IPS-18a (cell line): ENCODE data around the gene ANK3.

Source experiments
- H3K27ac ChIP-seq: one replicate; pipeline ENCODE4 v1.5.1; 2013; ENCODE audit warnings: low read length
- H3K27me3 ChIP-seq: one replicate; pipeline ENCODE4 v1.6.1; 2013; ENCODE audit warnings: mild to moderate bottlenecking, low read length; ENCODE audit not compliant: control insufficient read depth, insufficient read depth
- H3K36me3 ChIP-seq: one replicate; pipeline ENCODE4 v1.6.1; 2013; ENCODE audit warnings: low read depth, low read length; ENCODE audit not compliant: control insufficient read depth
- H3K4me1 ChIP-seq: one replicate; pipeline ENCODE4 v1.6.1; 2013; ENCODE audit warnings: low read depth, low read length; ENCODE audit not compliant: control insufficient read depth
- H3K4me3 ChIP-seq: one replicate; pipeline ENCODE4 v1.5.1; 2013; ENCODE audit warnings: low read length
- H3K9ac ChIP-seq: one replicate; pipeline ENCODE4 v1.6.1; 2013; ENCODE audit warnings: mild to moderate bottlenecking, low read length, moderate library complexity
- H3K9me3 ChIP-seq: one replicate; pipeline ENCODE4 v1.6.1; 2013; ENCODE audit warnings: low read depth, low read length; ENCODE audit not compliant: control insufficient read depth

The ANK3 gene

GRCh38 chr10:60286559-60286958 is 103.1 kb downstream of the ANK3 start:
- Histone ChIP-seq H3K27ac (no peak overlapping the region), H3K9me3 (no peaks in the 10 kb centered on the region), H3K9ac (no peak overlapping the region), H3K27me3 (no peaks in the 10 kb centered on the region), H3K4me1 (no peaks in the 10 kb centered on the region), H3K36me3 (no peaks in the 10 kb centered on the region), H3K4me3 (no peak overlapping the region)

- Histone ChIP-seq H3K9me3 (no peaks in the 10 kb centered on the region), H3K9ac (no peak overlapping the region), H3K36me3 (no peaks in the 10 kb centered on the region), H3K27ac (no peak overlapping the region), H3K27me3 (no peaks in the 10 kb centered on the region), H3K4me3 (no peak overlapping the region), H3K4me1 (peaks cover 4% of the 10 kb centered on the region)
Observed at GRCh38 chr10:60283397-60283796, 106.3 kb downstream of the ANK3 start.

DNA sequence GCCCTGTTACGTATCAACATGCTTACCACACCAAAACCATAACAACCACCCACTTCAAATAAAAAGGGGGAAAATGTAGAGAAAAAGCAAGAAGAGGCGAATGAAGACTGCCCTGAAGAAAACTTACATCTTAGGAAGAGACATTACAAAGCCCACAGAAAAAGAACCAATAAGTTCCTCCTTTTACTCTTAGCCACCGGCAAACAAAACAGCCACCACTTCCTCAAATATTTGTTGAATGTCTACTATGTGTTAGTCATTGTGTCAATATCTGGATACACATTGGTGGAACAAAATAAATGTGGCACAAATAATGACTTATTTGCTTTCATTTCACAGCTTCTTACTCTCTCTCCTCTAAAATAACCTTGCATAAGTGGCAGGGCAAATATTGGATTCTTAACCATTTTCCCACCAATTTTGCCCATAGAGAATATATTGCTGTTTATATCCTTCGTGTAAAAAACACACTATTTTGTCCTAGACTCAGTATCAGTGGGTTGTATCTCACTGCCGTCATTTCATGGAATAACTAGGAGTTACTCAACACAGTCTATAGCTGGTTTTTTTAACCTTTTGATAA is 106.8 kb downstream of the ANK3 start:
- H3K36me3 ChIP-seq, result no peaks in the 10 kb centered on the region
- no peaks in the 10 kb centered on the region for H3K27me3 ChIP-seq
- H3K4me3 ChIP-seq, result no peak overlapping the region
- no peak overlapping the region for H3K27ac ChIP-seq
- H3K9ac ChIP-seq, result no peak overlapping the region
- H3K4me1 ChIP-seq, result peaks cover 4% of the 10 kb centered on the region
- no peaks in the 10 kb centered on the region for H3K9me3 ChIP-seq

- H3K4me1 ChIP-seq, result peaks cover 4% of the 10 kb centered on the region
- H3K9ac ChIP-seq, result no peak overlapping the region
- no peaks in the 10 kb centered on the region for H3K27me3 ChIP-seq
- no peak overlapping the region for H3K4me3 ChIP-seq
- no peaks in the 10 kb centered on the region for H3K9me3 ChIP-seq
- no peak overlapping the region for H3K27ac ChIP-seq
- no peaks in the 10 kb centered on the region for H3K36me3 ChIP-seq
Observed at GRCh38 chr10:60281792-60282353, 107.8 kb downstream of the ANK3 start.

DNA sequence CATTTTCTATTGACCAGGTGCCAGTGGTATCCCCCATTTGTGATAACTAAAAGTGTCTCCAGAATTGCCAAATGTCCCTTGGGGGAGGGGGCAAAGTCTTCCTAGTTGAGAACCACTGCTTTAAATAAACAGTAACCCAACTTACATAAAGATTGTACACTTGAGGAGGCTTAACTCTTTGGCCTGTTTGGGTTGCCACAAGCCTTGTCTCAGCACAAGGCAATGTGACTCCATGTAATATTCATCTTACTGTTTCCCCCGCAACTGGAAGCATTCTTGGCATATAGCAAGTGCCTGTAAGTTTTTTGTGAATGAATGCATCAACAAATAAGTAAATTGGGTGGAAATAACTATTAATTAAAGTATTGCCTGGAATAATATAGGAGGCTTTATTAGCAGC is 108.3 kb downstream of the ANK3 start:
- Histone ChIP-seq H3K9ac (no peak overlapping the region), H3K4me3 (no peak overlapping the region), H3K27me3 (no peaks in the 10 kb centered on the region), H3K36me3 (no peaks in the 10 kb centered on the region), H3K27ac (no peak overlapping the region), H3K4me1 (peaks cover 4% of the 10 kb centered on the region), H3K9me3 (no peaks in the 10 kb centered on the region)

- H3K9me3 ChIP-seq, result no peaks in the 10 kb centered on the region
- no peaks in the 10 kb centered on the region for H3K36me3 ChIP-seq
- H3K27ac ChIP-seq, result no peak overlapping the region
- no peaks in the 10 kb centered on the region for H3K27me3 ChIP-seq
- H3K4me3 ChIP-seq, result no peak overlapping the region
- H3K9ac ChIP-seq, result no peak overlapping the region
- peaks cover 4% of the 10 kb centered on the region for H3K4me1 ChIP-seq
Observed at GRCh38 chr10:60280475-60280874, 109.2 kb downstream of the ANK3 start.

GRCh38 chr10:60277656-60278055 is 112.0 kb downstream of the ANK3 start:
- Histone ChIP-seq H3K36me3 (no peaks in the 10 kb centered on the region), H3K9ac (no peak overlapping the region), H3K4me3 (no peak overlapping the region), H3K27ac (no peak overlapping the region), H3K27me3 (no peaks in the 10 kb centered on the region), H3K4me1 (peaks cover 4% of the 10 kb centered on the region), H3K9me3 (no peaks in the 10 kb centered on the region)

- no peak overlapping the region for H3K27ac ChIP-seq
- no peak overlapping the region for H3K4me3 ChIP-seq
- no peaks in the 10 kb centered on the region for H3K9me3 ChIP-seq
- no peaks in the 10 kb centered on the region for H3K36me3 ChIP-seq
- H3K4me1 ChIP-seq, result peaks cover 4% of the 10 kb centered on the region
- no peaks in the 10 kb centered on the region for H3K27me3 ChIP-seq
- no peak overlapping the region for H3K9ac ChIP-seq
Observed at GRCh38 chr10:60276232-60276631, 113.4 kb downstream of the ANK3 start.

DNA sequence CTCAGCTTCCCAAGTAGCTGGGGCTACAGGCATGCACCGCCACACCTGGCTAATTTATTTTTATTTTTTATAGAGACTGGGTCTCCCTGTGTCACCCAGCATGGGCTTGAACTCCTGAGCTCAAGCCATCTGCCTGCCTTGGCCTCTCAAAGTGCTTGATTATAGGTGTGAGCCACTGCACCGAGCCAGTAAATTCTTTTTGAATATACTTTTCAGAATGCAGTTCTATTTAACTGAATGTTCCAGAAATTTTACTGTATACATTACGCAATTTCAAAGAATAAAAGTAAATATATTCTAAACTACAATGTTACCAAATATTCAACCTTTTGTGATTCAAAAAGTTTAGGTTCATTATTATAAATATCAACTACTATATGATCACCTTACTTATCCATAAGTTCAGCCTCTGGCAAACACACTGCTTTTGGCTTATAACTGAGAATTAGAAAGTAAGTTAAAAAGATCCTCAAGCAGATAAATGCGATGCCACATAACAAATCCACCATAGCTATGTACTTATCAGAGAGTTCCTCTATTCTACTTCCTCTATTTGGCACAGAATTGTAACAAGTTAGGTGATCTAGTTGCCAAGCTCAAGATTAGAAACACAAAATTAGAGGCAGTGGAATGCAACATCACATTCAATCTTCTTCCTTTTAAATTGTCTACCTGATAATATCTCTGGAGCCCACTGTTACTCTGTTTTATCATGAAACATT is 118.2 kb downstream of the ANK3 start:
- H3K36me3 ChIP-seq, result no peaks in the 10 kb centered on the region
- no peak overlapping the region for H3K9ac ChIP-seq
- no peaks in the 10 kb centered on the region for H3K9me3 ChIP-seq
- H3K27me3 ChIP-seq, result no peaks in the 10 kb centered on the region
- no peak overlapping the region for H3K4me3 ChIP-seq
- no peak overlapping the region for H3K27ac ChIP-seq
- H3K4me1 ChIP-seq, result no peaks in the 10 kb centered on the region

DNA sequence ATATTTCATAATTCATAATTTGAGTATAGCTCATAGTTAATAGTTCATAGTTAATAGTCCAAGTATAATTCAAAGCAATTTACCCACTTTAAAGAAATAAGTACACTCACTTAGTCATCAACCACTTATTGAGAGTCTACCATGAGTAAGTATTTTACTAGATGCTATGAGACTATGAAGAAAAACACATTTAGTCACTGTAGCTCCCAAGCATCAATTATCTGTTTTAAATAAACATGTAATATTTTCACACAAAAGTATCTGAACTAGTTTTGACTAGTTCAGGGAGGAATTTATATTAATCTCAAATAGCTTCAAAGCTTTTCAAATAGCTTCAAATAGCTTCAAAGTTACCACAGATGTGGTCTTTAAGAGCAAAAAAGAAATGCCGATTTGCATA is 119.2 kb downstream of the ANK3 start:
- Histone ChIP-seq H3K27ac (no peak overlapping the region), H3K36me3 (no peaks in the 10 kb centered on the region), H3K9ac (no peak overlapping the region), H3K4me3 (no peak overlapping the region), H3K27me3 (no peaks in the 10 kb centered on the region), H3K4me1 (no peaks in the 10 kb centered on the region), H3K9me3 (no peaks in the 10 kb centered on the region)

DNA sequence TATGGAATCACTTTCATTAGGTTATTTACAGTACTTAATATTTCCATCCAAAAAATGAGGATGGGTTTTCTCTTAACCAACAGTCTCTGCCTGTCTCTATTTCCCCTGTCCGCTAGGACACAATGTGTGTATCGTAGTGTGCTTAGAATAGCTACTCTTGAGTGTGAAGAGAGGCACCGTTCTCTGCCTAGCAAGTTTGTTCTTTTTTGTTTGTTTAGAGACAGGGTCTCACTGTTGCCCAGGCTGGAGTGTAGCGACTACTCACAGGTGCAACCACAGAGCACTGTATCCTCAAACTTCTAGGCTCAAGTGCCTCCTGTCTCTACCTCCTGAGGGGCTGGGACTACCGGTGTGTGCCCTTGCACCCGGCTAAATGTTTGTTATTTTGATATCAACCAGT is 121.9 kb downstream of the ANK3 start:
- Histone ChIP-seq H3K36me3 (no peaks in the 10 kb centered on the region), H3K27me3 (no peaks in the 10 kb centered on the region), H3K4me1 (no peaks in the 10 kb centered on the region)

GRCh38 chr10:60266513-60266912 is 123.2 kb downstream of the ANK3 start:
- Histone ChIP-seq H3K9me3 (no peaks in the 10 kb centered on the region), H3K36me3 (no peaks in the 10 kb centered on the region), H3K9ac (no peak overlapping the region), H3K4me3 (no peak overlapping the region), H3K27me3 (no peaks in the 10 kb centered on the region), H3K27ac (no peak overlapping the region), H3K4me1 (no peaks in the 10 kb centered on the region)

More for the DNA sequence above, 121.9 kb downstream of the ANK3 start:
- Histone ChIP-seq H3K27ac (no peak overlapping the region), H3K9ac (no peak overlapping the region), H3K9me3 (no peaks in the 10 kb centered on the region), H3K4me3 (no peak overlapping the region)
